Activated CD8-positive, alpha-beta memory T cell treated with anti-CD3 and anti-CD28 coated beads, Interleukin-2, amount 50 U/mL, for 1 hour (primary cell): ENCODE data around the gene DMRTC2.

Source experiments
- DNase-seq: peaks from one replicate; pipeline ENCODE4 v3.0.0-alpha.2; 2020; ENCODE audit errors: extremely low read depth

DMRTC2 gene

GRCh38 chr19:41847351-41848105 lies 2.7 kb downstream of the DMRTC2 start:
- DNase-seq, result no peak

- DNase-seq, result no peak
These were observed 3.8 kb downstream of the DMRTC2 start for GRCh38 chr19:41848666-41849065.

- no peak for DNase-seq
These were observed 4.2 kb downstream of the DMRTC2 start for GRCh38 chr19:41849067-41849466.

- no peak for DNase-seq
These were observed 5.5 kb downstream of the DMRTC2 start for GRCh38 chr19:41850381-41850780.

- DNase-seq, result no peak
These were observed 6.6 kb downstream of the DMRTC2 start for GRCh38 chr19:41851456-41851855.

GRCh38 chr19:41853344-41853743 lies 8.5 kb downstream of the DMRTC2 start:
- DNase-seq, result no peak

- DNase-seq, result no peak
These were observed 8.9 kb downstream of the DMRTC2 start for GRCh38 chr19:41853768-41854167.

- DNase-seq, result no peak
These were observed 14.4 kb downstream of the DMRTC2 start for GRCh38 chr19:41859213-41859617.

- DNase-seq, result peak; percentile 90
These were observed 15.0 kb downstream of the DMRTC2 start, which contains the start of gene RPS19 for GRCh38 chr19:41859618-41860418. TSS of gene RPS19 (plus strand) at chr19:41860255. CDS start at chr19:41860775, 520 bp downstream.

GRCh38 chr19:41860419-41861115 lies 15.7 kb downstream of the DMRTC2 start:
- DNase-seq, result no peak

GRCh38 chr19:41861116-41861768 lies 16.4 kb downstream of the DMRTC2 start:
- no peak for DNase-seq

- DNase-seq, result no peak
These were observed 17.0 kb downstream of the DMRTC2 start for GRCh38 chr19:41861846-41862245.

GRCh38 chr19:41862445-41862986 lies 17.7 kb downstream of the DMRTC2 start:
- no peak for DNase-seq

GRCh38 chr19:41863209-41863931 lies 18.5 kb downstream of the DMRTC2 start:
- DNase-seq, result no peak

GRCh38 chr19:41864374-41864773 lies 19.5 kb downstream of the DMRTC2 start:
- no peak for DNase-seq

- no peak for DNase-seq
These were observed 21.4 kb downstream of the DMRTC2 start for GRCh38 chr19:41866284-41866683.

- no peak for DNase-seq
These were observed 23.5 kb downstream of the DMRTC2 start for GRCh38 chr19:41868120-41868988.

- DNase-seq, result no peak
These were observed 24.1 kb downstream of the DMRTC2 start for GRCh38 chr19:41868989-41869300.

GRCh38 chr19:41869374-41869955 lies 24.6 kb downstream of the DMRTC2 start:
- DNase-seq, result no peak

GRCh38 chr19:41870401-41870873 lies 25.6 kb downstream of the DMRTC2 start:
- DNase-seq, result no peak
